ENCODE data around the gene CASKIN2. TPM values are rescaled to one million over a fixed set of nuclear protein-coding genes. Genes with fewer than 3 reads are reported as not detected.

The CASKIN2 gene
- total RNA-seq, 1 experiment from 2014 or later = 41.8 TPM

DNA sequence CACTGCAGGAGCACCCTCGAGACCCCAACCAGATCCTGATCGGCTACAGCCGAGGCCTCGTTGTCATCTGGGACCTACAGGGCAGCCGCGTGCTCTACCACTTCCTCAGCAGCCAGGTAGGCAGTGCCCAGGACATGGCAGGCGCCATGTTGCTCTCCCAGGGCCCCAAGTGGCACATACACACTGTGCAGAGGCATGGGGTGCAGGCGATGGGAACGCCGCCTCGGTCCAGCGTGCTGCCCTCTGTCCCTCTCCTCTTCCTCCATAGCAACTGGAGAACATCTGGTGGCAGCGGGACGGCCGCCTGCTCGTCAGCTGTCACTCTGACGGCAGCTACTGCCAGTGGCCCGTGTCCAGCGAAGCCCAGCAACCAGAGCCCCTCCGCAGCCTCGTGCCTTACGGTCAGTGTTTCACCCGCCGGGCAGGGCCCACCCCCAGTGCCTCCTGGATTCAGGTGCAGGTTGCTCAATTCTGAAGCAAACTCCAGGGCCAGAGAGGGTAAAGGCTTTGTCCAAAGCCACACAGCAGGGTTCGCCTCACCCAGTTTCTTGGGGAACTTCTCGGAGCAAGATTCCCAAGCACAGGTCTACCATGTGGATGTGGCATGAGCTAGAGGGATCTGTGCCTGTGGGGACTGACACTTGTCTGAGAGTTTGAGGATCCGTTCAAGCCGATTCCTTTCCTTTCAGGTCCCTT lies 47.9 kb upstream of the CASKIN2 start:
- Histone ChIP-seq H3K36me3 (ENCODE audit: control insufficient read depth, insufficient read depth, low read length) (peaks cover 6% of the 10 kb centered on the region; the same call in 1 of the 2 replicates), H3K4me1 (peaks cover 8% of the 10 kb centered on the region; the same call in 1 of the 2 replicates), H3K4me3 (ENCODE audit: low read depth, low read length) (no peak overlapping the region), H3K9me3 (no peaks in the 10 kb centered on the region), H3K27me3 (replicated peaks; ENCODE audit: control insufficient read depth, insufficient read depth, low read length) (no peaks in the 10 kb centered on the region)
- no peaks in the 10 kb centered on the region for H3K4me1 Mint-ChIP-seq (ENCODE audit: low read depth, unreplicated experiment)
- peaks cover 70% of the 10 kb centered on the region for H3K36me3 Mint-ChIP-seq (ENCODE audit: insufficient read depth, unreplicated experiment)
- no peak overlapping the region for H3K27ac Mint-ChIP-seq (ENCODE audit: unreplicated experiment)
- TF ChIP-seq, protein P1, sequence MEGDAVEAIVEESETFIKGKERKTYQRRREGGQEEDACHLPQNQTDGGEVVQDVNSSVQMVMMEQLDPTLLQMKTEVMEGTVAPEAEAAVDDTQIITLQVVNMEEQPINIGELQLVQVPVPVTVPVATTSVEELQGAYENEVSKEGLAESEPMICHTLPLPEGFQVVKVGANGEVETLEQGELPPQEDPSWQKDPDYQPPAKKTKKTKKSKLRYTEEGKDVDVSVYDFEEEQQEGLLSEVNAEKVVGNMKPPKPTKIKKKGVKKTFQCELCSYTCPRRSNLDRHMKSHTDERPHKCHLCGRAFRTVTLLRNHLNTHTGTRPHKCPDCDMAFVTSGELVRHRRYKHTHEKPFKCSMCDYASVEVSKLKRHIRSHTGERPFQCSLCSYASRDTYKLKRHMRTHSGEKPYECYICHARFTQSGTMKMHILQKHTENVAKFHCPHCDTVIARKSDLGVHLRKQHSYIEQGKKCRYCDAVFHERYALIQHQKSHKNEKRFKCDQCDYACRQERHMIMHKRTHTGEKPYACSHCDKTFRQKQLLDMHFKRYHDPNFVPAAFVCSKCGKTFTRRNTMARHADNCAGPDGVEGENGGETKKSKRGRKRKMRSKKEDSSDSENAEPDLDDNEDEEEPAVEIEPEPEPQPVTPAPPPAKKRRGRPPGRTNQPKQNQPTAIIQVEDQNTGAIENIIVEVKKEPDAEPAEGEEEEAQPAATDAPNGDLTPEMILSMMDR (IDR thresholded peaks at IDR 0.05; ENCODE audit: insufficient read depth in 1 of 2, low read depth in 1 of 2, low read length in 1 of 2, severe bottlenecking in 1 of 2, unreplicated experiment in 1 of 2) = no peak
- ChIA-PET POLR2A (no interaction called here), CTCF (no interaction called here)
- no peaks in the 10 kb centered on the region for H3K27me3 Mint-ChIP-seq (ENCODE audit: insufficient read depth, unreplicated experiment)
- no peaks in the 10 kb centered on the region for H3K9me3 Mint-ChIP-seq (ENCODE audit: unreplicated experiment)
- H3K4me3 Mint-ChIP-seq (ENCODE audit: unreplicated experiment) = no peak overlapping the region
- intact Hi-C loops (cut with micrococcal nuclease; ENCODE audit: unreplicated experiment) = no loop called here
- no peak for DNase-seq
- no TSS peak for BruUV-seq (replicated peaks)

DNA sequence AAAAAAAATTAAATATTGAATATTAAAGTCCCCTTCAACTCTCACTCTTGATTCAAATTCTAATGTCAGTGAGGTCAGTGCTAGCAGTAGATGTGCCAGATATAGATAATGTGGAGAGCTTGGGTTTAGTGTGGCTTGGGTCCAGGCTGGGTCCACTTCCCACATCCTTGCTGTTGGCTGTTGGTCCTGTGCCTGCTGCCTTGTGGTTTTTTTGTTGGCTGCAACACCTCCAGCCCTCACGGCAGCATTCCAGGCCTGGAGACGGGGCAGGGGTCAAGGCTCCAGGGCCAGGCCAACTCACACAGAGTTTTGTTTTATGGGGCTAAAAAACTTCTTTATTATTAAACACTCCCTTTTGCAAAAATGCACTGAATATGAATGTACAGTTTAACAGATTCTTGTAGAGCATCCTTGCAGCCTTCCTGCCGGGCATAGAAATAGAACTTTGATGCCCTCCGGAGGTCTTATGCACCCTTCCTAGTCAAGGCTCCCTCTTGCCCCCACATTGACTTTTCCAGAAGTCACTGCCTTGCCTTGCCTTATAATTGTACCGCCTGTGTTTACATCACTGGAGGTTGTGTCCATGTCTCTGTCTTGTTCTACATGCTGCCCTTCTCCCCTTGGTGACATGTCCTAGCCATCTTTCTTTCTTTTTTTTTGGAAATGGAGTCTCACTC lies 46.7 kb upstream of the CASKIN2 start:
- no peak overlapping the region for H3K4me3 ChIP-seq (ENCODE audit: low read depth, low read length)
- TF ChIP-seq, protein P1 (IDR thresholded peaks at IDR 0.05; ENCODE audit: insufficient read depth in 1 of 2, low read depth in 1 of 2, low read length in 1 of 2, severe bottlenecking in 1 of 2, unreplicated experiment in 1 of 2) = no peak
- Mint-ChIP-seq H3K4me1 (ENCODE audit: low read depth, unreplicated experiment) (no peaks in the 10 kb centered on the region), H3K27me3 (ENCODE audit: insufficient read depth, unreplicated experiment) (no peaks in the 10 kb centered on the region), H3K27ac (ENCODE audit: unreplicated experiment) (no peak overlapping the region), H3K36me3 (ENCODE audit: insufficient read depth, unreplicated experiment) (peaks cover 62% of the 10 kb centered on the region), H3K4me3 (ENCODE audit: unreplicated experiment) (no peak overlapping the region), H3K9me3 (ENCODE audit: unreplicated experiment) (no peaks in the 10 kb centered on the region)
- CTCF ChIA-PET = no interaction called here
- DNase-seq = no peak
- peaks cover 19% of the 10 kb centered on the region for H3K4me1 ChIP-seq
- peaks cover 6% of the 10 kb centered on the region; the same call in 1 of the 2 replicates for H3K36me3 ChIP-seq (ENCODE audit: control insufficient read depth, insufficient read depth, low read length)
- no peaks in the 10 kb centered on the region for H3K27me3 ChIP-seq (replicated peaks; ENCODE audit: control insufficient read depth, insufficient read depth, low read length)
- no TSS peak for BruUV-seq (replicated peaks)
- no peaks in the 10 kb centered on the region for H3K9me3 ChIP-seq
- POLR2A ChIA-PET = no interaction called here
- intact Hi-C loops (cut with micrococcal nuclease; ENCODE audit: unreplicated experiment) = no loop called here

DNA sequence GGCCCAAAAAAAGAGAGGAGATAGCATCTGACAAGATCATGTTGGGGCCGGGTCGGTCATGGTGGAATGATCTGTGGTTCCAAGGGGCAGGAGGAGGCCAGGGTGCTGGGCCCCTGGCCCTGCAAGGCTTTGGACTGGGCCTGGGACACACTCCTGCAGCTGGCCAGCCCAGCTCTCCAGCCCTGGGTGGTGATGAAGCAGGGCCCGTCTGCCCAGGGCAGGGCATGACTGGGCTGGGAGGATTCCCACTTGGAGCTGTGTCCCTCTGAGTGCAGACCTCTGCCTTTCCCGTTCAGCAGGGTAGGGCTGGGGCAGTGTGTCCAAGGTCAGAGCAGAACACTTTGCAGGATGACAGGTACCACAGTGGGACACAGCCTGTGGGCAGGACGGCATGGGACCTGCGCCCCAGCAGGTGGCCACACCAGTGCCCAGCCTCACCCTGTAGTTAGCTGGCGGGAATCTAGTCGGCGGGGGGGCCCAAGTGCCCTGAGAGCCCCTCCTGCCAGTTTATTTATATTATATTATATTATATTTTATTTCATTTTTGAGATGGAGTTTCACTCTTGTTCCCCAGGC lies 44.7 kb upstream of the CASKIN2 start:
- no peak for DNase-seq
- Mint-ChIP-seq H3K27me3 (ENCODE audit: insufficient read depth, unreplicated experiment) (no peaks in the 10 kb centered on the region), H3K36me3 (ENCODE audit: insufficient read depth, unreplicated experiment) (peaks cover 56% of the 10 kb centered on the region), H3K9me3 (ENCODE audit: unreplicated experiment) (no peaks in the 10 kb centered on the region), H3K27ac (ENCODE audit: unreplicated experiment) (no peak overlapping the region), H3K4me1 (ENCODE audit: low read depth, unreplicated experiment) (no peaks in the 10 kb centered on the region), H3K4me3 (ENCODE audit: unreplicated experiment) (no peak overlapping the region)
- intact Hi-C loops (cut with micrococcal nuclease; ENCODE audit: unreplicated experiment) = no loop called here
- CTCF ChIA-PET = interaction anchor here (0.6 kb wide), 1 partner anchor 17 kb away, joined by 3 read pairs; no protein-coding TSS in a partner anchor
- TF ChIP-seq, protein P1 (IDR thresholded peaks at IDR 0.05; ENCODE audit: insufficient read depth in 1 of 2, low read depth in 1 of 2, low read length in 1 of 2, severe bottlenecking in 1 of 2, unreplicated experiment in 1 of 2) = no peak
- BruUV-seq (replicated peaks) = no TSS peak
- H3K27me3 ChIP-seq (replicated peaks; ENCODE audit: control insufficient read depth, insufficient read depth, low read length) = no peaks in the 10 kb centered on the region
- H3K4me1 ChIP-seq = peaks cover 23% of the 10 kb centered on the region
- POLR2A ChIA-PET = interaction anchor here (0.6 to 0.9 kb wide), 2 partner anchors 35 to 220 kb away, joined by 3 to 7 read pairs; no protein-coding TSS in a partner anchor
- peaks cover 3% of the 10 kb centered on the region; the same call in 1 of the 2 replicates for H3K36me3 ChIP-seq (ENCODE audit: control insufficient read depth, insufficient read depth, low read length)
- no peak overlapping the region for H3K4me3 ChIP-seq (ENCODE audit: low read depth, low read length)
- no peaks in the 10 kb centered on the region for H3K9me3 ChIP-seq

Measured in Caco-2 (cell line).